GM12878 (cell line): ENCODE data around the gene RENBP. TPM values are rescaled to one million over a fixed set of nuclear protein-coding genes. Genes with fewer than 3 reads are reported as not detected.

Experiments
- ATAC-seq: fragments of 200-7000 bp; cut with Tn5 transposase; 3 replicates; pipeline ENCODE4 v1.9.1; 2020; ENCODE audit warnings: mild to moderate bottlenecking, moderate library complexity
- BruUV-seq: library from RNA; stranded (reverse); fragments of 400-500 nt; replicated peaks from 2 replicates; lab custom pipeline; 2021; lab: Mats Ljungman, UMichigan
- CTCF ChIA-PET: fragments of 300-600 bp; sonication (Branson Sonifier 250); formaldehyde crosslinking; extraction: SDS; loops from one replicate; lab custom pipeline; 2021; ENCODE audit warnings: inconsistent platforms; lab: Yijun Ruan, JAX
- POLR2A ChIA-PET: fragments of 350-600 bp; formaldehyde crosslinking; extraction: SDS; loops from one replicate; lab custom pipeline; 2021; ENCODE audit warnings: inconsistent platforms; lab: Charles Lee
- RAD21 ChIA-PET: fragments of 300-600 bp; sonication (Branson Sonifier 250); formaldehyde crosslinking; loops from one replicate; lab custom pipeline; 2023; ENCODE audit warnings: antibody characterized with exemption; ENCODE audit not compliant: unreplicated experiment; lab: Charles Lee
- SMC1A ChIA-PET: fragments of 300-600 bp; sonication (Branson Sonifier 250); formaldehyde crosslinking; loops from one replicate; lab custom pipeline; 2023; ENCODE audit not compliant: unreplicated experiment, uncharacterized antibody; lab: Charles Lee
- DNase-seq: peaks from one replicate; pipeline ENCODE4 v3.0.0-alpha.2; 2011; ENCODE audit warnings: low read depth, low spot score
- FAIRE-seq: peaks from 3 replicates; lab custom pipeline; 2011; peaks lifted over from hg19 to GRCh38; lab: Jason Lieb, UNC
- H2AFZ ChIP-seq: 2 replicates; pipeline ENCODE4 v1.6.0; 2011; ENCODE audit warnings: low read depth, low read length, control low read depth; ENCODE audit not compliant: control insufficient read depth
- H3K27ac ChIP-seq: 2 replicates; pipeline ENCODE4 v1.5.1; 2011; ENCODE audit warnings: control low read depth; ENCODE audit not compliant: control insufficient read depth, insufficient read depth
- H3K27me3 ChIP-seq, 2 experiments: replicated peaks in 1 of 2; 2 replicates each; pipeline versions ENCODE4 v1.6.0 to v1.6.1; 2011; ENCODE audit warnings: low read length in 1 of 2; ENCODE audit not compliant: control insufficient read depth in 2 of 2, insufficient read depth in 2 of 2
- H3K36me3 ChIP-seq, 2 experiments: 2 replicates each; pipeline ENCODE4 v1.5.1; 2011; ENCODE audit warnings: low read length in 1 of 2; ENCODE audit not compliant: control insufficient read depth in 2 of 2, insufficient read depth in 2 of 2
- H3K4me1 ChIP-seq: 2 replicates; pipeline ENCODE4 v1.6.1; 2011; ENCODE audit warnings: mild to moderate bottlenecking, low read length, moderate library complexity, mixed read lengths; ENCODE audit not compliant: control insufficient read depth, insufficient read depth
- H3K4me2 ChIP-seq: 2 replicates; pipeline ENCODE4 v1.6.0; 2011; ENCODE audit warnings: control low read depth; ENCODE audit not compliant: control insufficient read depth, insufficient read depth
- H3K4me3 ChIP-seq: fragments of 200-600 bp; sonication (generic); 2 replicates; pipeline ENCODE4 v1.5.1; 2016
- H3K79me2 ChIP-seq: 2 replicates; pipeline ENCODE4 v1.6.0; 2011; ENCODE audit warnings: low read length; ENCODE audit not compliant: control insufficient read depth, insufficient read depth
- H3K9ac ChIP-seq: 2 replicates; pipeline ENCODE4 v1.8.0; 2011; ENCODE audit warnings: low read length, control low read depth, mixed read lengths; ENCODE audit not compliant: control insufficient read depth, insufficient read depth
- H3K9me3 ChIP-seq: replicated peaks from 3 replicates; pipeline ENCODE4 v1.5.1; 2011; ENCODE audit warnings: mild to moderate bottlenecking, low read length; ENCODE audit not compliant: control insufficient read depth, insufficient read depth
- H4K20me1 ChIP-seq: 2 replicates; pipeline ENCODE4 v1.6.0; 2011; ENCODE audit not compliant: control insufficient read depth, insufficient read depth
- BCLAF1 ChIP-seq: fragments of 450-650 bp; IDR thresholded peaks from 2 replicates; pipeline ENCODE4 v1.6.1; 2017; ENCODE audit warnings: antibody characterized with exemption, mild to moderate bottlenecking, moderate library complexity
- EP300 ChIP-seq, 2 experiments: fragments of 150-350 bp in 1 of 2; IDR thresholded peaks; 2 replicates each; pipeline ENCODE4 v1.6.1; 2011 to 2012; ENCODE audit warnings: low read depth in 2 of 2, low read length in 2 of 2, borderline replicate concordance in 1 of 2, improper control_type of control experiment in 1 of 2, inconsistent platforms in 1 of 2; ENCODE audit not compliant: control insufficient read depth in 1 of 2
- JUNB ChIP-seq: IDR thresholded peaks from 2 replicates; pipeline ENCODE4 v1.6.1; 2016; ENCODE audit warnings: antibody characterized with exemption, mild to moderate bottlenecking
- KLF5 ChIP-seq: fragments of 450-650 bp; IDR thresholded peaks from 2 replicates; pipeline ENCODE4 v1.6.1; 2014; ENCODE audit warnings: mild to moderate bottlenecking; ENCODE audit not compliant: partially characterized antibody
- MYC ChIP-seq: IDR thresholded peaks from 2 replicates; pipeline ENCODE4 v1.6.1; 2011; ENCODE audit warnings: mild to moderate bottlenecking, low read length, moderate library complexity, inconsistent platforms; ENCODE audit not compliant: insufficient read depth, insufficient replicate concordance, insufficient read length, severe bottlenecking
- NBN ChIP-seq: fragments of 450-650 bp; IDR thresholded peaks from 2 replicates; pipeline ENCODE4 v1.6.1; 2016
- NR2F1 ChIP-seq: fragments of 450-650 bp; conservative IDR thresholded peaks from 2 replicates; pipeline ENCODE4 v1.6.1; 2017; ENCODE audit warnings: mild to moderate bottlenecking
- PKNOX1 ChIP-seq: fragments of 450-650 bp; IDR thresholded peaks from 2 replicates; pipeline ENCODE4 v1.6.1; 2016; ENCODE audit warnings: mild to moderate bottlenecking
- RAD21 ChIP-seq: IDR thresholded peaks from 2 replicates; pipeline ENCODE4 v1.6.1; 2011; ENCODE audit warnings: mild to moderate bottlenecking, low read depth, low read length, moderate library complexity; ENCODE audit not compliant: insufficient read depth
- REST ChIP-seq: IDR thresholded peaks from 2 replicates; pipeline ENCODE4 v1.6.1; 2012; ENCODE audit warnings: mild to moderate bottlenecking, low read depth, low read length
- SMAD5 ChIP-seq: IDR thresholded peaks from 2 replicates; pipeline ENCODE4 v1.6.1; 2016; ENCODE audit warnings: antibody characterized with exemption, low read depth
- SRF ChIP-seq, 2 experiments: IDR thresholded peaks; 2 replicates each; pipeline ENCODE4 v1.6.1; 2011; ENCODE audit warnings: low read depth in 2 of 2, low read length in 2 of 2, mild to moderate bottlenecking in 1 of 2, moderate library complexity in 1 of 2
- SUZ12 ChIP-seq: fragments of 200-600 bp; sonication (generic); IDR thresholded peaks from one replicate; pipeline ENCODE4 v1.6.1; 2018; ENCODE audit warnings: antibody characterized with exemption, mild to moderate bottlenecking; ENCODE audit not compliant: unreplicated experiment
- TCF7 ChIP-seq: IDR thresholded peaks from 2 replicates; pipeline ENCODE4 v1.6.1; 2014; ENCODE audit warnings: antibody characterized with exemption, borderline replicate concordance
- ZBED1 ChIP-seq: IDR thresholded peaks from 2 replicates; pipeline ENCODE4 v1.6.1; 2016; ENCODE audit warnings: borderline replicate concordance
- WGBS: methylation state at CpG from one replicate; pipeline ENCODE4 v1.1.6; 2016; ENCODE audit warnings: low lambda C conversion rate; ENCODE audit not compliant: insufficient replicate concordance, insufficient coverage; ENCODE audit errors: missing lambda C conversion rate; 5-methylcytosine and 5-hydroxymethylcytosine counted together
- in situ Hi-C: fragments of 300-500 bp; cut with MboI; formaldehyde crosslinking; loops from 9 replicates; pipeline ENCODE4 v1.14.3; 2018; ENCODE audit warnings: mixed read lengths
- intact Hi-C: fragments of 100-400 bp; cut with micrococcal nuclease; formaldehyde crosslinking; loops from one replicate; pipeline ENCODE4 v1.14.2; 2022; ENCODE audit not compliant: unreplicated experiment
- polyA plus RNA-seq, 11 experiments: library from polyadenylated mRNA; depleted of rRNA in 4 of 11; unstranded in 6 of 11; stranded (reverse) in 5 of 11; fragments of >200 nt; fragmentation: Nextera tagmentation in 4 of 11; fragmentation: Illumina TruSeq in 1 of 11; extraction: Ambion mirVana in 4 of 11; extraction: Trizol in 1 of 11; gene quantifications; 1 replicate in 1 of 11; 2 replicates in 10 of 11; pipeline versions ENCODE4 v1.2.1 to v1.2.3, GENCODE V29; 2011 to 2016; ENCODE audit warnings: inconsistent platforms in 2 of 11, missing spikeins in 2 of 11, low read depth in 1 of 11
- total RNA-seq, 4 experiments: library from RNA; depleted of rRNA in 3 of 4; stranded (reverse); fragments of >200 nt in 3 of 4; fragmentation: Illumina TruSeq in 1 of 4; extraction: Trizol in 1 of 4; gene quantifications; 2 replicates each; pipeline versions ENCODE4 v1.2.1 to v1.2.3, GENCODE V29; 2013 to 2021
- TF ChIP-seq, protein P1 (sequence below): IDR thresholded peaks from 2 replicates; pipeline ENCODE4 v1.6.1; 2011; ENCODE audit warnings: borderline replicate concordance, low read depth, mild to moderate bottlenecking, moderate library complexity, mixed read lengths, low read length; ENCODE audit not compliant: insufficient read depth; ENCODE audit errors: extremely low read length

Gene RENBP
- total and polyA plus RNA-seq, 10 of the 15 experiments (the other 5 are each of a cell fraction or from before 2014, with no cell fraction given) = 0.36 to 4.9 (median 1.8) TPM; not detected in 3

GRCh38 chrX:153939573-153939972, 4.9 kb downstream of the RENBP start:
- ChIA-PET RAD21 (no interaction called here), POLR2A (interaction anchor here (0.6 kb wide), 1 partner anchor 13 kb away, joined by 3 read pairs; no protein-coding TSS in a partner anchor), SMC1A (no interaction called here), CTCF (interaction anchor here (2.1 kb wide), 1 partner anchor 10 kb away, joined by 6 read pairs; no protein-coding TSS in a partner anchor)
- H3K9me3 ChIP-seq = no peaks in the 10 kb centered on the region
- no peak overlapping the region for H3K4me3 ChIP-seq
- ATAC-seq (no peak), FAIRE-seq (no peak), DNase-seq (no peak)
- no peaks in the 10 kb centered on the region for H3K27me3 ChIP-seq
- in situ Hi-C loops (no loop called here), intact Hi-C loops (no loop called here)
- no peak overlapping the region for H3K27ac ChIP-seq
- no peaks in the 10 kb centered on the region for H3K4me1 ChIP-seq
- WGBS = 37% methylated on average over 6 of the region's 7 CpGs
- no peaks in the 10 kb centered on the region for H3K36me3 ChIP-seq
- no peak overlapping the region for H3K4me2 ChIP-seq
- TF ChIP-seq ZBED1 = no peak
- no peak for TF ChIP-seq SRF (IDR thresholded peaks at IDR 0.05; ENCODE audit: low read depth in 2 of 2, low read length in 2 of 2)
- TF ChIP-seq NBN = no peak
- no peak for TF ChIP-seq MYC
- TF ChIP-seq TCF7 = no peak
- TF ChIP-seq, protein P1, sequence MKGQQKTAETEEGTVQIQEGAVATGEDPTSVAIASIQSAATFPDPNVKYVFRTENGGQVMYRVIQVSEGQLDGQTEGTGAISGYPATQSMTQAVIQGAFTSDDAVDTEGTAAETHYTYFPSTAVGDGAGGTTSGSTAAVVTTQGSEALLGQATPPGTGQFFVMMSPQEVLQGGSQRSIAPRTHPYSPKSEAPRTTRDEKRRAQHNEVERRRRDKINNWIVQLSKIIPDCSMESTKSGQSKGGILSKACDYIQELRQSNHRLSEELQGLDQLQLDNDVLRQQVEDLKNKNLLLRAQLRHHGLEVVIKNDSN = no peak
- TF ChIP-seq PKNOX1 = no peak
- TF ChIP-seq KLF5 = no peak
- no peak for TF ChIP-seq NR2F1
- TF ChIP-seq RAD21 = no peak
- TF ChIP-seq BCLAF1 = no peak
- TF ChIP-seq EP300 (IDR thresholded peaks at IDR 0.05; ENCODE audit: borderline replicate concordance in 1 of 2, control insufficient read depth in 1 of 2, low read depth in 2 of 2, low read length in 2 of 2) = no peak
- TF ChIP-seq JUNB = no peak
- TF ChIP-seq SMAD5 = no peak
- no peak for TF ChIP-seq SUZ12
- TF ChIP-seq REST = no peak
- peaks cover 3% of the 10 kb centered on the region for H3K79me2 ChIP-seq
- no peak overlapping the region for H2AFZ ChIP-seq
- H4K20me1 ChIP-seq = no peaks in the 10 kb centered on the region
- no peak overlapping the region for H3K9ac ChIP-seq
- BruUV-seq = no TSS peak
